Stimulated activated CD8-positive, alpha-beta memory T cell treated with anti-CD3 and anti-CD28 coated beads, Interleukin-7, amount 100 ng/mL, for 48 hours (primary cell): ENCODE results near the gene ADISSP.

Experiments
- DNase-seq, 2 donors: peaks; one replicate each; pipeline ENCODE4 v3.0.0-alpha.2; 2020; ENCODE audit warnings: low read depth in 1 of 2; ENCODE audit errors: extremely low read depth in 1 of 2

Gene ADISSP

DNA sequence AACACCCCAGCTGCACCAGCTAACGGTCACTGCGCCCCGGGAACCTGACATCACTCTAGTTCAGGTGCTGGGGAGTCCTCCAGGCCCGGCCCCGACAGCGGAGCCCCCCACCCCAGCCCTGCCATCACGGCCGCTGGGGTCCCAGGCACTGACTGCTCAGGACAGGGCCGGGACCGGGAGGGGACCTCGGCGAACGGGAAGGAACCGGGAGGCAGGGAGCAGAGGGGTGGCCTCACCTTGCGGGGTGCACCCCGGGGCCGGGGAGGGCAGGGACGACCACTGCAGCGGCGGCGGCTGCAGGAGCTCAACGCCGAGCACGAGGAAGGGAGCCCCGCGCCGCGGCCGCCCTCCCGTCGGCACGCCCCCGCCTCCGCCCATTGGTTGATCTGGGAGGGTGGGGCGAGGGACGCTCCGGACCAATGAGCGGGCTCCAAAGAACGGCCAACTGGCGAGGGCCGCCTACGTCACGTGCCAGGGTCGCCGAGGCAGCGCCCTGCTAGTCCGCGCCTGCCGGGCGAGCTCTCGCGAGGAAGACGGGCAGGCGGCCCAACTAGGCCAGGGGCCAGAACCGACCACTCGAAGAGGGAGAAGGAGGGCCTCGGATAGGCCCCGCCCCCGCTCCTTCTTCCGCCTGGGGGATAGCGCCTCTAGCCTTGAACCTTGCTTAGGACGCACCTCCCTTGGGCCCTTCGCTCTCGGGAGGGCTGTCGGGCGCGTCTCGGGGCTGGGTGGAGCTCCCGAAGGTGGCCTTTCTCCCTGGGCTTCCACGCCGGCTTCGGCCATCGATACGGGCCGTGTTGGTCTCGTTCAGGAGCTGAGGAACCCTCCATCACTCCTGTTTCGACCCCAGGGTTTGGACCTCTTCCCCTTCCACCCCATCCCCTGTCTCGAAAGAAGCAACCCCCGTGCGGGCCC, at the start of gene ADISSP:
Gene ADISSP (minus strand): TSS at position 327 of the 915 bp plus-strand sequence. CDS start 7,653 bp downstream, outside the sequence.
- peak; percentile 97 for DNase-seq

DNA sequence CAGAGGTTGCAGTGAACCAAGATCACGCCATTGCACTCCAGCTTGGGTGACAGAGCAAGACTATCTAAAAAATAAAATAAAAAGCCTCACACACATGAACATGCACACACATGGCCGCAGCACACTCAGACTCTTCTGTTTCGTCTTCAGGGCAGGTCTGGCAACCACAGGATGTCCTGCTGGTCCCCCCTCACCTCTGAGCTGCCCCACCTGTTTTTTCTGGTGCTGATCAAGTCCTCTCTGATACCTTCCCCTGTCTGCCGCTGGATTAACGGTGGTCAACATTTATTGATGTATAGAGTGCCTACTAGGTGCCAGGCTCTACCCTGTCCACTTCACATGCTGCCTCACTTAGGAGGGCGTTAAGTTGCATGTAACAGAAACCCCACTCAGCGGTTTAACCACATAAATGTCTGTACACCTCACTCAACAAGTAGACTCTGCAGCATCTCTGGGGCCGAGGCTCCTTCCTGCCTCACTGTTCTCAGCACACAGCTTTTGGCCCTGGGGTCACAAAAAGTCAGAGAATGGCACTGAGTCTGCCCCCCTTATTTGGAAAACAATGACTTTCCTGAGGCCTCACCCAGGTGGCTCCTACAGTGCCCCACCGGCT, 48.3 kb upstream of the ADISSP start:
- no peak for DNase-seq

DNA sequence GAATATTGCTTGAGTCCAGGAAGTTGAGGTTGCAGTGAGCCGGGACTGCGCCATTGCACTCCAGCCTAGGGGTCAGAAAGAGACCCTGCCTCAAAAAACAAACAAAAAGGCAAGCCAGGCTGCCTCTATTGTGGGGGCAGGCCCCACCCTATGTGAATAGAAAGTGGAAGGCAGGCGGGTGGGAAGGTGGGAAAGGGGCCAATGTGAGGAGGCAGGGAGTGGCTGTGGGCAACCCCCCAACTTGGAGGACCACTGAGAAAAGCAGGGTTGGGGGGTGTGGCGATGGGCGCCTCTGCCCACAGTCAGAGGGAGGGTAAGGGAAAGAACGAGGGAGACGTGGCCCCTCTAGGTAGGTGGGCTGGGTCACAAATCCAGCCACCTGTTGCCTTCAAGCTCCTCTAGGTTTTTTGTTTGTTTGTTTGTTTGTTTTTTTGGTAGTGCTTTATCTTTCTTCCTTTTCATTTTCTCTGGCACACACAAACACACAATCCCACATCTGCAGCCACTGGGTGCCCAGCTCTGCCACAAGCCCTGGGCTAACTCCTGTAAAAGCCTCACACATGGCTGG, 47.5 kb upstream of the ADISSP start:
- no peak for DNase-seq

DNA sequence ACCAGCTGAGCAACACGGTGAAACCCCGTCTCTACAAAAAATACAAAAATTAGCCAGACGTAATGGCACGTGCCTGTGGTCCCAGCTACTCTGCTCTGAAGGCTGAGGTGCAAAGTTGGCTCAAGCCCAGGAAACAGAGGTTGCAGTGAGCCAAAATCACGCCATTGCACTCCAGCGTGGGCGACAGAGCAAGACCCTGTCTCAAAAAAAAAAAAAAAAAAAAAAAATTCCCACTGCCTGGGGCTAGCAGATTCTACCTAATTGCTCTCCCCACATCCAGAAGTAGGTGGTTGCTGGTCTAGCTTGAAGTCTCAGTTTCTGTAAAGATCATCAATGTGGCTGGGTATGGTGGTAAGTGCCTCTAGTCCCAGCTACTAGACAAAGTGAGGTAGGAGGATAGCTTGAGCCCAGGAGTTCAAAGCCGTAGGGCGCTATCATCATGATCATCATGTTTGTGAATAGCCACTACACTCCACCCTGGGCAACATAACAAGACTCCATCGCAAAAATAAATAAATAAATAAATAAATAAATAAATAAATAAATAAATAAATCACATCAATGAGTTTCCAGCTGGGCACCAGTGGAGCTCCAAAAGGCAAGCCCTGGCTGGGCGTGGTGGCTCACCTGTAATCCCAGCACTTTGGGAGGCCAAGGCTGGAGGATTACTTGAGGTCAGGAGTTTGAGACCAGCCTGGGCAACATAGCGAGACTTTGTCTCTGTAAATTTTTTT, 46.5 kb upstream of the ADISSP start:
- no peak for DNase-seq

DNA sequence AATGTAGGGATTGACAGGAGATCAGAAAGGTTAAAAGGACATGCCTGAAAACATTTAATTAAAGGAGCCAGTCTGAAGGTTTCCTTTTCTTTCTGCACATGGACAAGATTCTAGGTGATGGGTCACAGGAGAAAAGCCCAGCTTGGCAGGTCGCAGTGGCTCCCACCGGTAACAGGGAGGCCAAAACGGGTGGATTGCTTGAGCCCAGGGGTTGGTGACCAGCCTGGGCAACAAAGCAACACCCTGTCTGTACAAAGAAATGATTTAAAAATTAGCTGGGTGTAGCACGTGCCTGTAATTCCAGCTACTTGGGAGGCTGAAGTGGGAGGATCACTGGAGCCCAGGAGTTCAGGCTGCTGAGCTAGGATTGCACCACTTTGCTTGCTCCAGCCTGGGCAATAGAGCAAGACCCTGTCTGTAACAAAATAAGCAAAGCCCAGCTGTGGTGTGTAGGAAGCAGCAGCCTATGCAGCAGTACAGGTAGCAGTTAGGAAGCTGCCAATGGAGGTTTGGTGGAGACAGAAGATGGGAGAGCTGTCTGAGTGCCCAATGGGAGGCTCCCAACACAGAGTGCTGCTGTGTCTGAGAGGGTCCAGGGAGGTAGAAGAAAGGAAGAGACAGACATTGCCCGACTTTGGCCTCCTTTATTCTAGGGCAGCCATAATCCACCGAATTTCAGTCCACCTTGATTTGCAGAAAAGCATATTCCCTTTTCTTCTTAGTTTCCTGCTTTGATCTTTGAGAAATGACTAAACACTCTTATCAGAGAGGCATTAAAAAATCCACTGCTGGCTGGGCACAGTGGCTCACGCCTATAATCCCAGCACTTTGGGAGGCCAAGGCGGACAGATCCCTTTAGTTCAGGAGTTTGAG, 45.7 kb upstream of the ADISSP start:
- DNase-seq = no peak

DNA sequence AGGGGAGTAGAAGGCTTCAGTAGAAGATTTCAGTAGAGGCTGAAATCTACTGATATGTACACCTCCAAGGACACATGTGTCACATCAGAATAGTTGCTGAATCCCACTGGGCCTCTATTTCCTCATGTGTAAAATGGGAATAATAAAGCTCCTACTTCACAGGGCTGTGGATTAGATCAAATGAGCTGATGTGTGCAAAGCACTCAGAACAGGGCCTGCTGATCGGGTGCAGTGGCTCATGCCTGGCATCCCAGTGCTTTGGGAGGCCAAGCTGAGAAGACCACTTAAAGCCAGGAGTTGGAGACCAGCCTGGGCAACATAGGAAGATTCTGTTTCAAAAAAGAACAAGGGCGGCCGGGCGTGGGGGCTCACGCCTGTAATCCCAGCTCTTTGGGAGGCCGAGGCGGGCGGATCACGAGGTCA, 44.7 kb upstream of the ADISSP start:
- no peak for DNase-seq

DNA sequence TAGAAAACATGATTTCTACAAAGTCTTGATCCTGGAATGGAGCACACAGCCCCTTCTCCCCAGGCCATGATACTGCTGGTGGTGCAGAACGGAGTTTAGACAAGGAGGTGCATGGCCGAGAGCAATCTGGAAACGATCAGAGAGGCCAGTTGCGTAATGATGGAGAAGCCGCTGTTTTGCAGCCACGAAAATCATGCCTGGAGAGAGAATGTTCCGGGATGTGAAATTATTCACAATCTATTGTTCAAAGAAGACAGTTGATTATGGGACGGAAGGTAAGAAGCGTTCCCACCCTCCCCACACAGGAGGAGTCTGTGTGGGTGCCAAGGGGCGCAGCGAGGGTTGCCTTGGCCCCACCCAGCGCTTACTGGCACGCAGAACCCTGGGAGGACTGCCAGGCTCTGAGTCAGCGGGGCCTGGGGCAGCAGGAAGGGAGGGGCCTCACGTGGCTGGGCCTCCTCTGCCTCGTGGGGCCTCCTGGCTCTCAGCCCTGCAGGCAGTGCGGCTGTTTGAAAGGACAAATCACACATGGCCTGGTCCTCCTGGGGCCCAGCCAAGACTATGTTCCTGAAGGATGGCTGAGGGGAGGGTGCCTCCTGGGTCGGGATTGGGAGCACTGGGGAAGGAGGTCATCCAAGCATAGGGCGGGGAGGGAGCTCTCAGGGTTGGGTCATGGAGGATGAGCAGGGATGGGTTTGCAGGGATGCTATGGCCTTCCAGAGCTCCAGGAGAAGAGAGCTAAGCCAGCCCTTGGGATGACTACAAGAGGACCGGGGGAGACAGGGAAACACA, 44.1 kb upstream of the ADISSP start:
- peak; percentile 79 to 91 for DNase-seq

DNA sequence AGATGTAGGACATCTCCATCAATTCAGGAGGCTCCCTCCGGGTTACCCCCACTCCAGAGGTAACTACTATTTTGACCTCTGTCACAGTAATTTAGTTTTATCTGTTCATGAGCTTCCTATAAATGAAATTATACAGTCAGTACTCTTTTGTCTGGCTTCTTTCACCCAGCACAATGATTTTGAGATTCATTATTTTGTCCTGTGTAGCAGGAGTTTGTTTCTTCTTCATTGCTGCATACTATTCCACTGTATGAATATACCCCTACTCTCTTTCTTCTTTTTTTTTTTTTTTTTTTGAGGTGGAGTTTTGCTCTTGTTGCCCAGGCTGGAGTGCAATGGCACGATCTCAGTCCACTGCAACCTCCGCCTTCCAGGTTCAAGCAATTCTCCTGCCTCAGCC, 41.0 kb upstream of the ADISSP start:
- DNase-seq = no peak

DNA sequence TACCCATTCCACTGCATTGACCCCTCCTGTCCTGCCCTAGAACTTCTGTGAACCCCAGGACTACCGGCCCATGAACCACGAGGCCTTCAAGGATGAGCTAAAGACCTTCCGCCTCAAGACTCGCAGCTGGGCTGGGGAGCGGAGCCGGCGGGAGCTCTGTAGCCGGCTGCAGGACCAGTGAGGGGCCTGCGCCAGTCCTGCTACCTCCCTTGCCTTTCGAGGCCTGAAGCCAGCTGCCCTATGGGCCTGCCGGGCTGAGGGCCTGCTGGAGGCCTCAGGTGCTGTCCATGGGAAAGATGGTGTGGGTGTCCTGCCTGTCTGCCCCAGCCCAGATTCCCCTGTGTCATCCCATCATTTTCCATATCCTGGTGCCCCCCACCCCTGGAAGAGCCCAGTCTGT, 37.2 kb upstream of the ADISSP start:
- DNase-seq = no peak

DNA sequence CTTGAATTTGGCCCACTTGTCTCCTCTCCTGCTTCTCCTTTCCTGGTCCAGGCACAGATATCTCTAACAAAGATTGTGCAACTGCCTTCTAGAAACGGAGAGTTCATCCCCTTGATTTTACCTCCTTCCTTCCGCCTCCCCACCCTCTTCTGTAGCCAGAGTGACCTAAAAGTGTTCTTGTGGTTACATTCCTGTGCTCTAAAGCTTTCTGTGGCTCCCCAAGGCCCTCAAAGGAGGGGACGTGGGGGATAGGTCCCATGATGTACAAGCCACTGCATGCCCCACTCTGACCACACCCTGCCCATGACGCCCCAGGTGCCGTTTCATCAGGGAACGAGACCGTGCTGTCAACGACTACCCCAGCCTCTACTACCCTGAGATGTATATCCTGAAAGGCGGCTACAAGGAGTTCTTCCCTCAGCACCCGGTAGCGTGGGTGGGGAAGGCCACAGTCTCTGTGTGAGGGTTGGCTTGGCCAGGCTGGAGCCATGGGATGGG, 36.8 kb upstream of the ADISSP start:
- DNase-seq = no peak

DNA sequence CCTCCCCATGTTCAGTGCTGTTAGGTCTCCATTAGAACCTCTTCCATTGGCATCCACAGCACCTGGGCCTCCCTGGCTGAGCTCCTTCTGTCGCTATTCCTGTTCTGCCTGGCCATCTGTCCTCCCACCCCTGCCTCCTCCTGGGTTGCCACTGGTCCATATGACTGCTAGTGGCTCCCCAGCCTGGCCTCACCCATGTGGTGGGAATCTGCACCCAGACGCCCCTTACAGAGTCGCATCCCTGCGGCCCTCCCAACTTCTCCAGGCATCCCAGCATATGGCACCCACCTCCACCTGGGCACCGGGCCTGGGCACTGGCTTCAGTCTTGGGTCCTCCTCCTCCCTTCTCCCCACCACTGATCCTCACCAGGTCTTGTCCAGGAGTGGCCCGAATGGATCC, 36.3 kb upstream of the ADISSP start:
- DNase-seq = no peak

DNA sequence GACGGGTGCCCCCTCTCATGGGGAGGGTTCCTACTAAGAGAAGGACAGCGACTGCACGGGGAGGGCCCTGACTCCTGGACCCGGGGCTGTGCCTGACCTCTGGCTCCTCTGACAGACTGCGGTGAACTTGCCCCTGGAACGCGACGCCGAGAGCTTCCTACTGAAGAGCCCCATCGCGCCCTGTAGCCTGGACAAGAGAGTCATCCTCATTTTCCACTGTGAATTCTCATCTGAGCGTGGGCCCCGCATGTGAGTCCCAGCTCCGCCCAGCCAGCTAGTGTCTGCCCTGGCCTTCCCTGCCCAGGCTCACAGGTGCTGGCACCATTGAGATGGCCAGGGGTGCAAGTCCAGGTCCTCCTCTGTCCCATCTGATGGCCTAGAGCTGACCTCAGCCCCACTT, 35.7 kb upstream of the ADISSP start:
- no peak for DNase-seq

DNA sequence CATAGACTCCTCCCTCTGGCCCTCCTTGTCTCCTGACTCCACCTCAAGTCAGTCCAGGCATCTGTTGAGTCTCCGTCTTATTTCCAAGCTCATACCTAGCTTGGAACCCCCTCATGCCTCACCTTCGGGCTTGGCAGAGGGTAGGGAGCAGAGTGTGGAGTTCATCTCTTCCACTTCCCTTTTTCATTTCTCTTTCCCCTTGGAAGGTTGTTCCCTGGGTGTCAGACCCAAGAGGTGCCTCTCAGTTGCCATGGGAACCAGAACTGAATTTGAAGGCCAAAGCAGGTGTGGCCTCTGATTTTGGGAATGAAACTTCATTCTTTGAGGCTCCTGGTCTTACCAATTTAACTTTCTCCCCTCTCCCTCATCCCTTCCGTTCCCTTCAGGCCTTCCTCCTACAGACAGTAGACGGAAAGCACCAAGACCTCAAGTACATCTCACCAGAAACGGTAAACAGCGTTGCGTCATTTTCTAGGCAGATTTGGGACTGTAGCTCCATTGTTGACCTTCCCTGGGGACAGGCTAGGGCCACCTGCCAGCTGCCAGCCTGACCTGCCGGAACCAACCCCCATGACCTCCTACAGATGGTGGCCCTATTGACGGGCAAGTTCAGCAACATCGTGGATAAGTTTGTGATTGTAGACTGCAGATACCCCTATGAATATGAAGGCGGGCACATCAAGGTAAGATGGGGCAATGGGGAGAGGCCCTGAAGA, 35.1 kb upstream of the ADISSP start:
- no peak for DNase-seq

DNA sequence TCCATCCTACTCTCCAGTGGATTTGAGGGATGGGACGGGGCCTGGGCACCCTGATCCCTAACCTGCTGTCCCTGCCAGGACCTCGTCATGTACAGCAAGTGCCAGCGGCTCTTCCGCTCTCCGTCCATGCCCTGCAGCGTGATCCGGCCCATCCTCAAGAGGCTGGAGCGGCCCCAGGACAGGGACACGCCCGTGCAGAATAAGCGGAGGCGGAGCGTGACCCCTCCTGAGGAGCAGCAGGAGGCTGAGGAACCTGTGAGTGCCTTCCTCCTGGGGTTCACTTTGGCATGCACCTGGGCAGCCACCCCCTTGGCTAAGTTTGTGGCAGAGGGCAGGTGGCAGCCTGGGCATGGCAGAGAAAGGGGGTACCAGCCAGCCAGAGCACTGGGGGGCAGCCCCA, 34.3 kb upstream of the ADISSP start:
- DNase-seq = no peak

DNA sequence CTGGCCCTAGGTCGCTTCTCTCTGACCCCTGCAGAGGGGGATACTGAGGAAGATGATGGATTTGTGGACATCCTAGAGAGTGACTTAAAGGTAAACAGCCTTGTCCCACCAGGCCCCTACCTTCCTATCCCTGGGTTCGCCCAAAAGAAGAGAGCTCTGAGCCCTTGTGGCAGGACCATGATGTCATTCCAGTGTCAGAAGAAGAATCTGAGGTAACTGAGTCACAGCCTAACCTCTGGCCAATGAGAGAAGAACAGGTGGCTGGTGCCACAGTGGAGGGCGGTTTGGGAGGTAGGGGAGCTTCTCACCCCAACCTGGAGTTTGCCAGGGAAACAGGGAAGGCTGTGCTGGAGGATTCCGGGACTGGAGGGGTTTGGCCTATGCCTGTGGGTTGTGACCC, 33.7 kb upstream of the ADISSP start:
- DNase-seq = no peak

DNA sequence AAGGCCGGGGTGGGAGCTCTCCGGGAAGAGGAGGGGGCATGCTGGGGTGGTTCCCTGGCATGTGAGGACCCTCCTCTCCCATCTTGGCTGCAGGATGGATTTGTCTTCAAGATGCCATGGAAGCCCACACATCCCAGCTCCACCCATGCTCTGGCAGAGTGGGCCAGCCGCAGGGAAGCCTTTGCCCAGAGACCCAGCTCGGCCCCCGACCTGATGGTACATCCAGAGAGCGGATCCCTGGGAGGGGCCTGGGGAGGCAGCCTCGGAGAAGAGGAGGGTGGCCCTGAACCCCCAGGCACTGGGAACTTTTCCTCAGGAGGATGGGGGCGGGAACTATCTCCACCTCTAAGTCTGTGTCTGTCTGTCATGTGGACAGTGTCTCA, 33.3 kb upstream of the ADISSP start:
- DNase-seq = no peak

DNA sequence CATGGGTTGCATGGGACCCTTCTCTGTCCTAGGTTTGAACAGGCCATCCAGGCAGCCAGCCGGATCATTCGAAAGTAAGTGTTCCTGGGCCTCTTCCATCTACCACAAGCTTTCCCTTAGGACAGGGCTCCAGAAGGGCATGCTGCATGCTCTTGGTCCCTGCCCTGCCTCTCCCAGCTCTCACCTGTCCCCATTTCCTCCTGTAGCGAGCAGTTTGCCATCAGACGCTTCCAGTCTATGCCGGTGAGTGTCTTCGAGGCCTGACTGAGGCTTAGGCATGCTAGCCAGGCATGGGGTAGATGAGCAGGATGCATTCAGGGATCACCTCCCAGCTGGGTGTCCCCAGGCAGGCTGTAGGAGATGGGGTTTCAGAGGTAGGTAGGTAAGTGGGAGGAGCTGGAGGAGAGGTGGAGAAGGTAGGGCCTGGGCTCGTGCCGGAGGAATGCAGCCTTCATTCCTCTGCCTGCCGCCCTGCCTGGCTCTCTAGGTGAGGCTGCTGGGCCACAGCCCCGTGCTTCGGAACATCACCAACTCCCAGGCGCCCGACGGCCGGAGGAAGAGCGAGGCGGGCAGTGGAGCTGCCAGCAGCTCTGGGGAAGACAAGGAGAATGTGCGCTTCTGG, 32.8 kb upstream of the ADISSP start:
- no peak for DNase-seq

DNA sequence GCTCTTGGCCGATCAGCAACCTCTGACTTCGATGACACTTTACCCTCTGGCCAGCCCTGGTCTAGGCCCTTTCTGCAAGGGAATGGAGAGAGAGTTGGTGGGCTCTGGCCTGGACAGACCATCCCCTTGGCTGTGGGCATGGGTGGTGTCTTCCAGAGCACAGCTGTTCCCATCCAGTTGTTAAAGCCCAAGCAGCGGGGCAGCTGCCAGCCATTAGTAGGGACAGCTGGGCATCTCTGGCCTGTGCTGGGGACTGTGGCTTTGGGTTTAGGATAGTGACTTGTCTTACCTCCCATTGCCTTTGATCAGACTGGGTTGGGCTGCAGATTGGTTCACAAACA, 31.3 kb upstream of the ADISSP start:
- DNase-seq = no peak
